HFF-Myc (cell line): Measurements from ENCODE around the gene TTC28.

Source experiments
- DNase-seq: peaks from one replicate; pipeline ENCODE4 v3.0.0-alpha.2; 2011; ENCODE audit warnings: low read depth; ENCODE audit errors: extremely low read depth
- H3K4me3 ChIP-seq: replicated peaks from 2 replicates; pipeline ENCODE4 v1.5.1; 2011; ENCODE audit warnings: low read depth, mild to moderate bottlenecking, control low read depth, low read length
- CTCF ChIP-seq: IDR thresholded peaks from 2 replicates; pipeline ENCODE4 v1.5.1; 2012; ENCODE audit warnings: mild to moderate bottlenecking, low read depth, low read length, control low read depth; ENCODE audit errors: missing control alignments

TTC28 gene

GRCh38 chr22:28331695-28332094 lies 347.9 kb downstream of the TTC28 start:
- no peak for DNase-seq
- no peak for TF ChIP-seq CTCF

DNA sequence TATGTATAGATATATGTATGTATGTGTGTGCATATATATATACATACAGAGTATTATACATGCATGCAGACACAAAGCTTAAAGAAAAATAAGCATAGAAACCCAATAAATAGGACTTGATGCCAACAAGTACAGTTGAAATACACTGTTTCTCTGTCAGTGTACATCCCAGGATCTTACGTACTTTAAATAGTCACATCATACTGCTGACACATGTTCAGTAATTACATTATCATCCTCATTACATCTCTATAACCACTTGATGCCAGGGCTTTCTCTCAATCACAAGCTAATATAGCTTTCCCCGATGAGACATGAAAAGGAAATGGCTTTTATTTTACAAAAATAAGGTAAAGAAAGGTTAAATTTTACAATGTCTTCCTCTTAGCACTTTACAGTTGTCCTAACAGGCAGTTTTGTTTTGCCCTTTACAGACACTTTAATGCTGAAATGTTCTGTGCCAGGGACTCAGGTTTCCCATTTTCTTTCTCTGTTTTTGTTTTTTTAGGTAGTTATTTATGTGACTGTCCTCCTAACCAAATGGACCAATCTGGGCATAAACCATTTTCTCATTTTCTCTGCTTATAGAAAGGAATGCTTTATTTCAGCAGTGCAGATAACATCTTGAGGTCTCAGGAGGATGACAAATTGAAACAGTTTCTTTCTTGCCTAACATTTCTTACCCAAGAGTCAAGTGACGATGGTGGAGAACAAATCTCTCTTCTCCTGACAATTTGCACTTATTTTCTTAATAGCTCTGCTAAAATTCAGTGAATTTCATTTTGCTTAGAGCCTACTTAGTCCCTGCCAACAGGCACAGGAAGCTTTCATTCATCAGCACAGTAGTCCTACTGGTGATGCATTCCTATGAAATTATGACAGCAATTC lies 350.2 kb downstream of the TTC28 start:
- no peak overlapping the region for H3K4me3 ChIP-seq
- no peak for TF ChIP-seq CTCF
- no peak for DNase-seq

More at GRCh38 chr22:28331695-28332094, 347.9 kb downstream of the TTC28 start:
- no peak overlapping the region for H3K4me3 ChIP-seq

DNA sequence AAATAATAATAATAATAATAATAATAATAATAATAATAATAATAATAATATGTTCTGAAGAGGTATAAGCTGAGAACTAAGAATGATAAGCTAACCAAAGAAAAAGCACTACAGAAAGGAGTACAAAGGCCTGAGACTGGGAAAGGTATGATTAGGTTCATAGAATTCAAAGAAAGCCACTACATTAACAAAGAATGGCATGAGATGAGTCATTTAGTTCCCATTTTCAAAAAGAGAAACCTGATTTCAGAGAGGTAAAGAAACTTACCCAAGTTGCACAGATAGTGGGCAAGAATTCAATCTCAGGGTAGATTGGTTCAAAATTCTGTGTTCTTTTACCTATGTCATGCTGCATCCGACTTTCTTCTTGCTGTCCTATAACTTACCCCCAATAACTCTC lies 350.9 kb downstream of the TTC28 start:
- no peak overlapping the region for H3K4me3 ChIP-seq
- DNase-seq: no peak
- TF ChIP-seq CTCF: no peak

GRCh38 chr22:28316014-28316413 lies 363.6 kb downstream of the TTC28 start:
- DNase-seq: no peak
- TF ChIP-seq CTCF: no peak
- no peak overlapping the region for H3K4me3 ChIP-seq

DNA sequence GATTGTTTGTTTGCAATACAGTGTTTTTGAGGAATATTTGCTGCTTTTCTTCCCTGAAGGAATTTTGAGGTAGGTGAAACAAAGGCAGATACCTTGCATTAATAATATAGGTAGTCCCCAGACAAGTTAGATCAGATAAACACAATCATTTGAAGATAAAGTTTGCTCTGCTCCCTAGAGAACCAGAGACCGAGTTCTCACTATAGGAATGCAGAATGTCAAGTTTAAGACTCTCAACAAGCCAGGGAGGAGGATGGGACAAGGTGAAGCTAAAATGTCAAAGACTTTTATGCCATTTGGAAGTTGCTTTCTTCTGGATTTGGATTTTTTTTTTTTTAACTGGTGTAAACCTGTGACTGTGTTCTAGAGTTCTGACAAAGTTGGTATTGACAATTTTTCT lies 364.7 kb downstream of the TTC28 start:
- TF ChIP-seq CTCF: no peak
- no peak overlapping the region for H3K4me3 ChIP-seq
- DNase-seq: no peak

GRCh38 chr22:28310299-28310698 lies 369.3 kb downstream of the TTC28 start:
- TF ChIP-seq CTCF: no peak
- H3K4me3 ChIP-seq: no peak overlapping the region
- DNase-seq: no peak
